SK-N-SH (cell line): ENCODE results near the gene MYL2. TPM values are rescaled to one million over a fixed set of nuclear protein-coding genes. Genes with fewer than 3 reads are reported as not detected.

Experiments
- CTCF ChIA-PET: fragments of 300-600, 350-600 bp; formaldehyde crosslinking; extraction: SDS; loops from one replicate; lab custom pipeline; 2021; lab: Yijun Ruan, JAX
- POLR2A ChIA-PET: fragments of 350-600 bp; sonication (Branson Sonifier 250); formaldehyde crosslinking; extraction: SDS; loops from one replicate; lab custom pipeline; 2020; ENCODE audit warnings: antibody characterized with exemption, inconsistent platforms; lab: Yijun Ruan, JAX
- DNase-seq: peaks from one replicate; pipeline ENCODE4 v3.0.0; 2012
- H2AFZ ChIP-seq: fragments of 200-600 bp; sonication (generic); 2 replicates; pipeline ENCODE4 v1.8.1; 2016; ENCODE audit warnings: antibody characterized with exemption, mild to moderate bottlenecking, low read depth
- H3F3A ChIP-seq: fragments of 200-600 bp; sonication (generic); replicated peaks from 2 replicates; pipeline ENCODE3; 2016; ENCODE audit warnings: antibody characterized with exemption, mild to moderate bottlenecking; ENCODE audit not compliant: insufficient read depth
- H3K27ac ChIP-seq, 2 experiments: fragments of 200-500 bp in 1 of 2; fragments of 200-600 bp in 1 of 2; sonication (Bioruptor generic) in 1 of 2; sonication (generic), shearing (Covaris generic) in 1 of 2; 2 replicates each; pipeline versions ENCODE4 v1.5.1 to v1.6.1; 2014 to 2016; ENCODE audit warnings: low read depth in 2 of 2, inconsistent platforms in 1 of 2, low read length in 1 of 2, mild to moderate bottlenecking in 1 of 2, mixed read lengths in 1 of 2
- H3K27me3 ChIP-seq: fragments of 200-600 bp; sonication (generic), shearing (Covaris generic); 2 replicates; pipeline ENCODE4 v1.6.1; 2016; ENCODE audit warnings: mixed run types; ENCODE audit not compliant: insufficient read depth
- H3K36me3 ChIP-seq, 2 experiments: fragments of 200-500 bp in 1 of 2; fragments of 200-600 bp in 1 of 2; sonication (Bioruptor generic) in 1 of 2; sonication (generic) in 1 of 2; replicated peaks in 1 of 2; 2 replicates each; pipeline versions ENCODE3 to v1.5.1; 2014 to 2016; ENCODE audit warnings: low read length in 1 of 2, mild to moderate bottlenecking in 1 of 2; ENCODE audit not compliant: insufficient read depth in 2 of 2, control insufficient read depth in 1 of 2
- H3K4me1 ChIP-seq, 2 experiments: fragments of 200-500 bp in 1 of 2; fragments of 200-600 bp in 1 of 2; sonication (Bioruptor generic) in 1 of 2; sonication (generic), shearing (Covaris generic) in 1 of 2; 2 replicates each; pipeline versions ENCODE4 v1.5.1 to v1.6.1; 2014 to 2016; ENCODE audit warnings: low read depth in 1 of 2, low read length in 1 of 2, mixed run types in 1 of 2; ENCODE audit not compliant: insufficient read depth in 2 of 2, control insufficient read depth in 1 of 2
- H3K4me2 ChIP-seq: fragments of 200-600 bp; sonication (generic), shearing (Covaris generic); 2 replicates; pipeline ENCODE4 v1.6.1; 2017; ENCODE audit warnings: mixed run types
- H3K4me3 ChIP-seq, 2 experiments: fragments of 200-500 bp in 1 of 2; fragments of 200-600 bp in 1 of 2; sonication (Bioruptor generic) in 1 of 2; sonication (generic), shearing (Covaris generic) in 1 of 2; 2 replicates each; pipeline versions ENCODE4 v1.5.1 to v1.8.1; 2014 to 2016; ENCODE audit warnings: low read depth in 2 of 2, inconsistent platforms in 1 of 2, low read length in 1 of 2, mild to moderate bottlenecking in 1 of 2, mixed read lengths in 1 of 2, moderate library complexity in 1 of 2
- H3K79me2 ChIP-seq: fragments of 200-600 bp; sonication (generic); 2 replicates; pipeline ENCODE4 v1.8.1; 2017; ENCODE audit warnings: mild to moderate bottlenecking; ENCODE audit not compliant: insufficient read depth
- H3K9ac ChIP-seq: fragments of 200-600 bp; sonication (generic); 2 replicates; pipeline ENCODE4 v1.6.1; 2017; ENCODE audit warnings: mixed run types
- H3K9me2 ChIP-seq: fragments of 200-600 bp; sonication (generic); 2 replicates; pipeline ENCODE4 v1.6.1; 2017; ENCODE audit warnings: mixed run types
- H3K9me3 ChIP-seq: fragments of 200-600 bp; sonication (generic); 2 replicates; pipeline ENCODE4 v1.6.1; 2017; ENCODE audit warnings: mixed run types, mild to moderate bottlenecking, moderate library complexity
- H4K20me1 ChIP-seq: fragments of 200-600 bp; sonication (generic); 2 replicates; pipeline ENCODE4 v1.6.1; 2017; ENCODE audit warnings: mild to moderate bottlenecking, mixed run types; ENCODE audit not compliant: insufficient read depth
- ELF1 ChIP-seq: IDR thresholded peaks from 2 replicates; pipeline ENCODE4 v1.4.0; 2012
- EZH2phosphoT487 ChIP-seq: fragments of 200-600 bp; sonication (generic); IDR thresholded peaks from 2 replicates; pipeline ENCODE4 v1.6.1; 2017; ENCODE audit warnings: low read depth, mixed run types, mild to moderate bottlenecking, antibody characterized with exemption, moderate library complexity, borderline replicate concordance
- FOXJ3 ChIP-seq: sonication (generic); formaldehyde crosslinking; IDR thresholded peaks from 2 replicates; pipeline ENCODE4 v1.5.1; 2020; ENCODE audit warnings: mild to moderate bottlenecking, missing genetic modification reagents
- GATA2 ChIP-seq: sonication (generic); formaldehyde crosslinking; IDR thresholded peaks from 2 replicates; pipeline ENCODE4 v1.5.0; 2020; ENCODE audit warnings: mild to moderate bottlenecking, missing genetic modification reagents
- JUND ChIP-seq: IDR thresholded peaks from 2 replicates; pipeline ENCODE4 v1.4.0; 2012
- MXI1 ChIP-seq: IDR thresholded peaks from 2 replicates; pipeline ENCODE4 v1.6.1; 2012; ENCODE audit warnings: mild to moderate bottlenecking, low read depth, low read length, improper control_type of control experiment
- NFIC ChIP-seq: IDR thresholded peaks from 2 replicates; pipeline ENCODE4 v1.4.0; 2012; ENCODE audit warnings: borderline replicate concordance
- NRF1 ChIP-seq: IDR thresholded peaks from 2 replicates; pipeline ENCODE4 v1.6.1; 2012; ENCODE audit warnings: low read depth, mild to moderate bottlenecking, low read length
- RAD21 ChIP-seq: IDR thresholded peaks from 2 replicates; pipeline ENCODE4 v1.6.1; 2012; ENCODE audit warnings: mild to moderate bottlenecking, low read length
- RCOR1 ChIP-seq: fragments of 150-350 bp; IDR thresholded peaks from 2 replicates; pipeline ENCODE4 v1.6.1; 2017; ENCODE audit warnings: antibody characterized with exemption, low read length
- RFX5 ChIP-seq: IDR thresholded peaks from 2 replicates; pipeline ENCODE4 v1.6.1; 2012; ENCODE audit warnings: mild to moderate bottlenecking, improper control_type of control experiment, low read length
- SIN3A ChIP-seq: IDR thresholded peaks from 2 replicates; pipeline ENCODE4 v1.6.1; 2012; ENCODE audit warnings: low read depth, mild to moderate bottlenecking, low read length, moderate library complexity, borderline replicate concordance
- SMC3 ChIP-seq: IDR thresholded peaks from 2 replicates; pipeline ENCODE4 v1.6.1; 2012; ENCODE audit warnings: low read depth, low read length, improper control_type of control experiment
- TCF12 ChIP-seq: IDR thresholded peaks from 2 replicates; pipeline ENCODE4 v1.4.0; 2012
- YY1 ChIP-seq: IDR thresholded peaks from 2 replicates; pipeline ENCODE4 v1.4.0; 2012; ENCODE audit warnings: low read depth, mild to moderate bottlenecking
- WGBS: methylation state at CpG from one replicate; pipeline ENCODE4 v1.1.6; 2017; ENCODE audit warnings: low lambda C conversion rate; 5-methylcytosine and 5-hydroxymethylcytosine counted together
- polyA plus RNA-seq, 3 experiments: library from polyadenylated mRNA; depleted of rRNA; stranded (reverse); fragments of >200 nt; gene quantifications; 2 replicates each; pipeline ENCODE4 v1.2.3, GENCODE V29; 2012
- TF ChIP-seq, protein P1 (sequence below): fragments of 150-350 bp; IDR thresholded peaks from 2 replicates; pipeline ENCODE4 v1.6.1; 2017; ENCODE audit warnings: antibody characterized with exemption, low read length, low read depth, borderline replicate concordance
- TF ChIP-seq, protein P2 (sequence below): IDR thresholded peaks from 2 replicates; pipeline ENCODE4; 2012
- TF ChIP-seq, protein P3 (sequence below): fragments of 200-600 bp; sonication (generic); IDR thresholded peaks from 2 replicates; pipeline ENCODE4 v1.6.1; 2017; ENCODE audit warnings: antibody characterized with exemption, mild to moderate bottlenecking, moderate library complexity

The MYL2 gene
- polyA plus RNA-seq, 1 of the 3 experiments (the other 2 are of a cell fraction), result not detected

DNA sequence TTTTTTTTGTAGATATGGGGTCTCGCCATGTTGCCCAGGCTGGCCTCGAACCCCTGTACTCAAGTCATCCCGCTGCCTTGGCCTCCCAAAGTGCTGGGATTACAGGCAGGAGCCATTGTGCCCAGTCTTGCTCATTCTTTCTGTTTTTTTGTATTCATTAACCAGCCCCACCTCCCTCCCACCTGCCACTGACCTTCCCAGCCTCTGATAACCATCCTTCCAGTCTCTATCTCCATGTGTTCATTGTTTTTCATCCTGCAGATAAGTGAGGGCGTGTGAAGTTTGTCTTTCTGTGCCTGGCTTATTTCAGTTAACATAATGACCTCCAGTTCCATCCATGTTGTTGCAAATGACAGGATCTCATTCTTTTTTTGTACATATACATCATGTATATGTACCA is 19.0 kb downstream of the MYL2 start:
- no peaks in the 10 kb centered on the region; a peak in 1 of 4 replicates for H3K4me1 ChIP-seq
- no peaks in the 10 kb centered on the region for H4K20me1 ChIP-seq
- H3K36me3 ChIP-seq, result no peaks in the 10 kb centered on the region
- POLR2A ChIA-PET, result no interaction called here
- no peak overlapping the region for H2AFZ ChIP-seq
- H3K27ac ChIP-seq, result no peak overlapping the region
- no peak for DNase-seq
- no peaks in the 10 kb centered on the region for H3K9me3 ChIP-seq
- no peak overlapping the region for H3K9ac ChIP-seq
- TF ChIP-seq, protein P1, sequence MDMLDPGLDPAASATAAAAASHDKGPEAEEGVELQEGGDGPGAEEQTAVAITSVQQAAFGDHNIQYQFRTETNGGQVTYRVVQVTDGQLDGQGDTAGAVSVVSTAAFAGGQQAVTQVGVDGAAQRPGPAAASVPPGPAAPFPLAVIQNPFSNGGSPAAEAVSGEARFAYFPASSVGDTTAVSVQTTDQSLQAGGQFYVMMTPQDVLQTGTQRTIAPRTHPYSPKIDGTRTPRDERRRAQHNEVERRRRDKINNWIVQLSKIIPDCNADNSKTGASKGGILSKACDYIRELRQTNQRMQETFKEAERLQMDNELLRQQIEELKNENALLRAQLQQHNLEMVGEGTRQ, result no peak
- peak; percentile 75 for TF ChIP-seq GATA2
- no peak for TF ChIP-seq EZH2phosphoT487
- CTCF ChIA-PET, result no interaction called here
- H3K79me2 ChIP-seq, result no peaks in the 10 kb centered on the region
- H3F3A ChIP-seq, result no peaks in the 10 kb centered on the region
- H3K9me2 ChIP-seq, result no peaks in the 10 kb centered on the region
- H3K4me3 ChIP-seq, result no peak overlapping the region
- no peak overlapping the region for H3K4me2 ChIP-seq
- H3K27me3 ChIP-seq, result no peaks in the 10 kb centered on the region
- WGBS, result 57% methylated on average over 4 of the region's 4 CpGs

DNA sequence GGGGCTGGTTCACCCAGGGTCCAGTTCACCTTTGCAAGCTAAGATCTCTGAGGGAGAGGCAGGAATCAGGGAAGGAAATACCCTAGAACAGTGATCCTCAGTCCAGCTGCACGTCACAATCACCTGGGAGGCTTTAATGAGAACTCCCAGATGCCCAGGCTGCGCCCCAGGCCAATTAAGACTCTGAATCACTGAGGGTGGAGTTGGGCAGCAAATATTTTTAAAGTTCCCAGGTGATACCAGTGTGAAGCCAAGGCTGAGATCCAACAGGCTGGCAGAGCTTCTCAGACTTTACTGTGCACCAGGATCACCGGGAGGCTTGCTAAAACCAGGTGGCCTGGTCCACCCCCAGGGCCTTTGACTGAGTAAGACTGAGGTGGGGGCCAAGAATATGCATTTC is 23.8 kb downstream of the MYL2 start:
- TF ChIP-seq RCOR1 (no peak), ELF1 (no peak)
- TF ChIP-seq, all 33 proteins: peak for 0
- H3K9me2 ChIP-seq, result no peaks in the 10 kb centered on the region
- POLR2A ChIA-PET, result no interaction called here
- no peaks in the 10 kb centered on the region for H3K79me2 ChIP-seq
- H3F3A ChIP-seq, result peaks cover 12% of the 10 kb centered on the region
- H3K36me3 ChIP-seq, result no peaks in the 10 kb centered on the region
- H2AFZ ChIP-seq, result no peak overlapping the region
- no peak overlapping the region for H3K27ac ChIP-seq
- WGBS, result 83% methylated on average over 3 of the region's 3 CpGs
- no peaks in the 10 kb centered on the region; the same call in 1 of the 2 replicates for H3K27me3 ChIP-seq
- CTCF ChIA-PET, result interaction anchor here (1.1 to 2.3 kb wide), 5 partner anchors 8 to 402 kb away, joined by 3 to 8 read pairs (median 3); no protein-coding TSS in a partner anchor
- H3K4me2 ChIP-seq, result no peak overlapping the region
- no peak overlapping the region for H3K4me3 ChIP-seq
- no peak overlapping the region for H3K9ac ChIP-seq
- H4K20me1 ChIP-seq, result no peaks in the 10 kb centered on the region
- H3K9me3 ChIP-seq, result no peaks in the 10 kb centered on the region
- DNase-seq, result no peak
- no peaks in the 10 kb centered on the region; a peak in 1 of 4 replicates for H3K4me1 ChIP-seq

DNA sequence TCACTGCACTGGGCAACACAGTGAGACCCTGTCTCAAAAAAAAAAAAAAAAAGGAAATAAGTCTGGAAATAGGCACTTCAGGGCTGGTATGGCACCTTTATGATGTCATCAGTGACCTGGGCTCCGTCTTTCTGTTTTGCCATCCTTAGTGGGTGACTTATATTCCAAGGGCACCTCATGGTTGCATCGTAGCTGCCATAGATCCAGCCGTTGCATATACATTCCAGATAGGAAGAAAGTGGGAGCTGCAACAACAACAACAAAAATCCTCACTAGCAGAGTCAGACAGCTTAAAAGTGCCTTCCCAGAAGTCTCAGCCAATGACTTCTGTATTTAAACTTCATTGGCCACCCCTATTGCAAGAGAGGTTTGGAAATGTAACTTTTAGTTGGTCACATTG is 26.4 kb downstream of the MYL2 start:
- Histone ChIP-seq H3K27me3 (no peaks in the 10 kb centered on the region; the same call in 1 of the 2 replicates), H3K27ac (no peak overlapping the region), H4K20me1 (no peaks in the 10 kb centered on the region), H2AFZ (no peak overlapping the region), H3K9me2 (no peaks in the 10 kb centered on the region), H3F3A (peaks cover 12% of the 10 kb centered on the region), H3K4me2 (no peak overlapping the region), H3K9ac (no peak overlapping the region), H3K36me3 (no peaks in the 10 kb centered on the region), H3K9me3 (no peaks in the 10 kb centered on the region), H3K4me1 (no peaks in the 10 kb centered on the region; a peak in 1 of 4 replicates), H3K4me3 (no peak overlapping the region), H3K79me2 (no peaks in the 10 kb centered on the region)
- ChIA-PET CTCF (interaction anchor here (0.7 to 2.6 kb wide), 28 partner anchors 11 to 430 kb away, joined by 3 to 11 read pairs (median 4); partner anchors contain the start of gene CCDC63), POLR2A (no interaction called here)
- DNase-seq, result no peak
- TF ChIP-seq NRF1 (no peak), SIN3A (no peak), FOXJ3 (CRISPR knock-in tag) (no peak), RAD21 (no peak), NFIC (no peak), JUND (no peak), SMC3 (no peak), YY1 (no peak), RFX5 (no peak), MXI1 (no peak), TCF12 (no peak)
- TF ChIP-seq, protein P2, sequence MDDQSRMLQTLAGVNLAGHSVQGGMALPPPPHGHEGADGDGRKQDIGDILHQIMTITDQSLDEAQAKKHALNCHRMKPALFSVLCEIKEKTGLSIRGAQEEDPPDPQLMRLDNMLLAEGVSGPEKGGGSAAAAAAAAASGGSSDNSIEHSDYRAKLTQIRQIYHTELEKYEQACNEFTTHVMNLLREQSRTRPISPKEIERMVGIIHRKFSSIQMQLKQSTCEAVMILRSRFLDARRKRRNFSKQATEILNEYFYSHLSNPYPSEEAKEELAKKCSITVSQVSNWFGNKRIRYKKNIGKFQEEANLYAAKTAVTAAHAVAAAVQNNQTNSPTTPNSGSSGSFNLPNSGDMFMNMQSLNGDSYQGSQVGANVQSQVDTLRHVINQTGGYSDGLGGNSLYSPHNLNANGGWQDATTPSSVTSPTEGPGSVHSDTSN, result no peak
- TF ChIP-seq, protein P3, sequence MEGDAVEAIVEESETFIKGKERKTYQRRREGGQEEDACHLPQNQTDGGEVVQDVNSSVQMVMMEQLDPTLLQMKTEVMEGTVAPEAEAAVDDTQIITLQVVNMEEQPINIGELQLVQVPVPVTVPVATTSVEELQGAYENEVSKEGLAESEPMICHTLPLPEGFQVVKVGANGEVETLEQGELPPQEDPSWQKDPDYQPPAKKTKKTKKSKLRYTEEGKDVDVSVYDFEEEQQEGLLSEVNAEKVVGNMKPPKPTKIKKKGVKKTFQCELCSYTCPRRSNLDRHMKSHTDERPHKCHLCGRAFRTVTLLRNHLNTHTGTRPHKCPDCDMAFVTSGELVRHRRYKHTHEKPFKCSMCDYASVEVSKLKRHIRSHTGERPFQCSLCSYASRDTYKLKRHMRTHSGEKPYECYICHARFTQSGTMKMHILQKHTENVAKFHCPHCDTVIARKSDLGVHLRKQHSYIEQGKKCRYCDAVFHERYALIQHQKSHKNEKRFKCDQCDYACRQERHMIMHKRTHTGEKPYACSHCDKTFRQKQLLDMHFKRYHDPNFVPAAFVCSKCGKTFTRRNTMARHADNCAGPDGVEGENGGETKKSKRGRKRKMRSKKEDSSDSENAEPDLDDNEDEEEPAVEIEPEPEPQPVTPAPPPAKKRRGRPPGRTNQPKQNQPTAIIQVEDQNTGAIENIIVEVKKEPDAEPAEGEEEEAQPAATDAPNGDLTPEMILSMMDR, result no peak
- 60% methylated on average over 3 of the region's 3 CpGs for WGBS
